Right ventricle myocardium inferior (tissue), 1 donor: ENCODE data around the gene TMC1. TPM values are rescaled to one million over a fixed set of nuclear protein-coding genes. Genes with fewer than 3 reads are reported as not detected.
"Not testable (repeated sequence)": the region's sequence is repeated elsewhere in the genome, so short reads cannot be mapped to it uniquely, and the experiment has no call there.

Experiments
- ATAC-seq: fragments of 200-7000 bp; cut with Tn5 transposase; one replicate; pipeline ENCODE4 v1.9.1; 2020; ENCODE audit warnings: mild to moderate bottlenecking, moderate library complexity
- DNase-seq: peaks from one replicate; pipeline ENCODE4 v3.0.0; 2021; ENCODE audit errors: missing footprints
- intact Hi-C: fragments of 100-400 bp; cut with DNase I; formaldehyde crosslinking; loops from one replicate; pipeline ENCODE4 v1.11.0; 2022
- long read RNA-seq: library from polyadenylated mRNA; unstranded; transcript quantifications from one replicate; pipeline ENCODE4 v2.0.0, GENCODE V29; 2021
- total RNA-seq: library from RNA; stranded (reverse); fragmentation: NEBNext Ultra II Directional; extraction: Animal tissue kit (Norgen Biotek cat#: 25700); gene quantifications from one replicate; pipeline ENCODE4 v1.2.1, GENCODE V29; 2021
- donor health status: DM: no; HTN: yes; CAD: no; lungs with severe emphysema.

Gene TMC1
- not detected for total RNA-seq
- long read RNA-seq: 0 reads

DNA sequence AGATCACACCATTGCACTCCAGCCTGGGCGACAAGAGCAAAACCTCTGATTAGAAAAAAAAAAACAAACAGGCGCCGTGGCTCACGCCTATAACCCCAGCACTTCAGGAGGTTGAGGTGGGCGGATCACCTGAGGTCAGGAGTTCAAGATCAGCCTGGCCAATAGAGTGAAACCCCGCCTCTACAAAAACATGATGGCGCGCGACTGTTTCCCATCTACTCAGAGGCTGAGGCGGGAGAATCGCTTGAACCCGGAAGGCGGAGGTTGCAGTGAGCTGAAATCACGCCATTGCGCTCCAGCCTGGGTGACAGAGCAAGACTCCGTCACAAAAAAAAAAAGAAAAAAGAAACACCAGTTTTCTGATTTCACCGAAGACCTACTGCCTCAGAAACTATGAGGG lies at the start of gene TMC1:
Gene TMC1 (plus strand): TSS at position 193 of the 400 bp plus-strand sequence. CDS start 127,041 bp downstream, outside the sequence.
- ATAC-seq, DNase-seq, intact Hi-C loops: not testable (repeated sequence)

- ATAC-seq (no peak), DNase-seq (no peak)
- intact Hi-C loops: no loop called here
Observed at GRCh38 chr9:72473474-72474261, 47.7 kb upstream of the TMC1 start.

GRCh38 chr9:72474676-72475075 lies 46.7 kb upstream of the TMC1 start:
- DNase-seq: no peak
- intact Hi-C loops: no loop called here
- ATAC-seq: no peak

- intact Hi-C loops: no loop called here
- DNase-seq (no peak), ATAC-seq (no peak)
Observed at GRCh38 chr9:72476100-72476499, 45.3 kb upstream of the TMC1 start.

DNA sequence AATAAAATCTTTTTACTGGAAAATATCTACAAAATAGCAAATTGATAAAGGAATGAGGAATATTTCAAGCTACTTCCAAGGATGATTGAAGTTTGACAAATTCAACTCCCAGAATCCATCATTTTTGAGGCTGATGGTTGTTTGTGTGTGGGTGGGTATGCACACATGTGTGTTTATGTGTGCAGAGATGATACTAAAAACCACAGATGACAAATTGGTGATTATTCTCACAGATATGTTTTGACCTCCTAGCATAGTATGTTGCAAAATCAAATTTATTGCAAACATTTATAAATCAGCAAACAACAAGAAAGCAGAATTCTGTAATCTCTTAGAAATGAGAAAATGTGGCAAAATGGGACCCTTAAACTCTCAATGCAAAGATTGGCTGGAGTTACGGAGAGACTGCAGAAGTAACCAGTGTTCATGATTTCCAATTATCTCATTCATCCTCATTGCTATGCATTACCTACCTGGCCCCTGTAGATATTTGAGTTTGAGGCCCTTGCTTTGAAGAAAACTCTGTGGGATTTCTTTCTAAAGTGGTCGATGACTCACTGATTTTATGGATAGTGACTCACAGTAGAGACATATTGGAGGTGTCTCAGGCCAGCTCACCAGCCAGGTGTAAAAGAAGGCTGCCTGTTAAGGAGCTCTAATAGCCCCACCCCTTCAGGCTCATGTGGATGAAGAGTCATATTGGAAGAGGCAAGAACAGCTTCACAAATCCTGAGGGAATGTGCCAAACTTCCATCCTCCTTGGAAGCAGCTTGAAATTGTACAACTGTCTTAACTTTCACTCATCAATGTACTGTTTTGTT lies 44.6 kb upstream of the TMC1 start:
- ATAC-seq: no peak
- intact Hi-C loops: no loop called here
- DNase-seq: no peak

- no peak for DNase-seq
- peak; percentile 31 for ATAC-seq
- intact Hi-C loops: no loop called here
Observed at GRCh38 chr9:72477930-72478518, 43.4 kb upstream of the TMC1 start.

GRCh38 chr9:72478966-72479365 lies 42.4 kb upstream of the TMC1 start:
- ATAC-seq (no peak), DNase-seq (no peak)
- intact Hi-C loops: no loop called here

GRCh38 chr9:72480261-72480660 lies 41.1 kb upstream of the TMC1 start:
- ATAC-seq, intact Hi-C loops, DNase-seq: not testable (repeated sequence)

DNA sequence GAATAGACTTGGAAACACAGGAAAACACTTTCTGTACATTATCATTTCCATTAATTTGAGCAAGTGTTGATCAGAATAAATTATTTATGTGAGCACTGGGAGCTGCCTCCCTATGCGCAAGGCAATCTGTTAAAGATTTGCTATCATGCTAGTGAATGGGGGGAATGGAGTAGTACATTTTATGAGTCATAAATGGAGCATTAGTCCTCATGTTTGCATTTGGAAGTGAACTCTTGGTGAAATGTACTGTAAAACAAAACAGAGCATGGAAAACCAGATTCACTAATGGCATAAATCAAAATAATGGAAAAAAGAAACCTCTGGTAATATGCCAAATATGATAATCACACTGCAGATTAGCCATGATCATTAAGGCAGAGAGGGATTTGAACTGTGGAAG lies 40.5 kb upstream of the TMC1 start:
- intact Hi-C loops: no loop called here
- no peak for DNase-seq
- no peak for ATAC-seq

GRCh38 chr9:72485821-72486593 lies 35.4 kb upstream of the TMC1 start:
- ATAC-seq (no peak), DNase-seq (no peak)
- intact Hi-C loops: no loop called here

- DNase-seq: no peak
- ATAC-seq: no peak
- intact Hi-C loops: no loop called here
Observed at GRCh38 chr9:72486594-72486955, 34.8 kb upstream of the TMC1 start.

- intact Hi-C loops, ATAC-seq: not testable (repeated sequence)
Observed at GRCh38 chr9:72487665-72488064, 33.7 kb upstream of the TMC1 start.

GRCh38 chr9:72489986-72490385 lies 31.4 kb upstream of the TMC1 start:
- no peak for ATAC-seq
- intact Hi-C loops: no loop called here

More at GRCh38 chr9:72487665-72488064, 33.7 kb upstream of the TMC1 start:
- not testable (repeated sequence) for DNase-seq

DNA sequence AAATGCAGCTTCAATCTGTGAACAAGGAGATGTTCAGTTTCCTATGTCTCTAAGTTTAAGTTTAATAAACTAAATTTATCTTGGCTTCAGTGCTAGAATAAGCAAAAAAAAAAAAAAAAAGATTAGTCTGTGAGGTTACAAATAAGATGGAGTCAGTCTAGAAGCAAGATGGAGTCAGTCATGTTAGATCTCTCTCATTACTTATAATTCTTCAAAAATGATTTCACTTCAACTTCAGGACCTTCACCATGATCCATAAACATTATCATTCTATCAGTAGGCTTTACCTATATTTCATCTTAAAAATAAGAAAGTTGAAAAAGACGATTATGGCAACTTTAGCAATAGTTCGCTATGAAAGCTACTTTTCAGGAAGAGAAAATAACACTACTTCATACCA lies 30.2 kb upstream of the TMC1 start:
- DNase-seq (no peak), ATAC-seq (no peak)
- intact Hi-C loops: no loop called here

More at GRCh38 chr9:72489986-72490385, 31.4 kb upstream of the TMC1 start:
- no peak for DNase-seq

DNA sequence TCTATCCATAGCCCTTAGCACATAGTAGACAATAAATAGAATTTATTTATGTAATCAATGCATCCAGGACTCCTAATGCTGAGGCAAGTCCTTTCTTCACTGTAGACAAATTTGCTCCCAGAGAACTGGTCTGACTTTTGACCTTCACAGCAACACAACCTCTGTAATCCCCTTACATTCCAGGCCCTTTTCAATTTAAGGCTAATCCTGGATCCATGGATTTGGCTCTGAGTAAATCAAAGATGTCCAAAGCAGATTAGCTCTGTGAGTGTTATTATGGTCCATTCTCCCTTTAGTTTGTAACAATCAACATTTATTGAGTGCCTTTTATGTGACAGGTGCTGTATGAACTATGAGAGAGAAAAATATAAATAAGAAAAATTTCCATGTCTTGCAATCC lies 27.4 kb upstream of the TMC1 start:
- intact Hi-C loops: no loop called here
- no peak for DNase-seq
- ATAC-seq: no peak

DNA sequence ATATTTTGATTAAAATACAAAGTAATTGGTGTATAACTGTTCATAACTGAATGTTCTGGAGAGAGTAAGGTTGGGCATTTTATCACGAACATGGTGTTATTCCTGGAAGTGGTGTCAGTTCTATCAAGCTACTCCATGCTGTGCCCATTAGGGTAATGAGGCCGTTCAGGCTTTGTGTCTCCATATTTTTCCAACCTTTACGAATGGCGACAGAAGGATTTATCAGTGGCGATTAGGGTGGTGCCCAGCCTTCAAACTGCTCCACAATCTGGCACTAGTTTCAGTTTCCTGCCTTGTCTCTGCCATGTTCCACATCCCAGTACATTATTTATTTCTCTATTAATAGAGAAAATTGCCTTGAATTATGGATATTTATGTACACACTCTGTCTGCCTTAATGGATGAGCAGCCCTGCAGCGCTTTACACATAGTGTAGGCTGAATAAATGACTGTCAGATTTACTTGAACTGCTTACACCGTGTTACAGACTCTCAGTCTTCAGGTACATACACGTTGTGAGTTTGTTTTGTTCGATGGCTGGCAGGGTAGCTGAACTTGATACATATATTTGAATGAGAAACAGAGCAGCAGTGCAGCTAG lies 23.9 kb upstream of the TMC1 start:
- intact Hi-C loops: no loop called here
- ATAC-seq (no peak), DNase-seq (no peak)

DNA sequence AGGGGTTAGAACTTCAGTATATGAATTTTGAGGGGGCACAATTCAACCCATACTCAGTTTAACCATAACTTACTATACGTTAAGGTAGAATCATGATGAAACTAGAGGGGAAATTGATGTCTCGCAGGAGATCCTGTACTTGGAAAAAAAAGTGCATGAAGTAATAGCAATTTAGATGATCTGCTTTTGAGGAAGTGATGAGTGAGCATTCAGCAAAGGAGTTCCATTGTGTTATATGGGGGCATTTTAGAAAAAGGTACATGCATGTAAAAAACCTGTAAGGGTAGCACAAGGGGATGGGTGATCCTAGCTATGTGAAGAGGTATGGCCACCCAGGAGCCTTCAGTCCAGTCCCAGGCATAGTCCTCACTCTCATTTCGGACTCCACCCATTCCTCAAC lies 14.8 kb upstream of the TMC1 start:
- intact Hi-C loops: no loop called here
- ATAC-seq (no peak), DNase-seq (no peak)

DNA sequence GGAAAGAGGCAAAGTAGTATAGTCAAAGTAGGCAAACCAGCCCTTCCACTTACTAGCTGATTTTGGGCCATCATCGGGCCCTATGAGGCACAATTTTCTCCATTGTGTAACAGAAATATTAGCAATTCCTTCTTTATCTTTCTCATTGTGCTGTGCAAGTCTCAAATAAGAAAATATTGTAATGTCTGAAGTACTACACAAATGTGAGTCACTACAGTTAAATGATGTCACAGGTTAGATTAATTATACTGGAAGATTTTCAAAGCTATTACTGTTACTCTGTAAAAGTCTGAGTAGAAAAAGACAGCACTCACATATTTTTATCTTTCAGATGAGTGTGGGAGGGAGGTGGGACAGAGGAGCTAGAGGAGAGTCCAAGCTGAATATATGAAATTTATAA lies 12.4 kb upstream of the TMC1 start:
- ATAC-seq: no peak
- DNase-seq: no peak
- intact Hi-C loops: no loop called here

DNA sequence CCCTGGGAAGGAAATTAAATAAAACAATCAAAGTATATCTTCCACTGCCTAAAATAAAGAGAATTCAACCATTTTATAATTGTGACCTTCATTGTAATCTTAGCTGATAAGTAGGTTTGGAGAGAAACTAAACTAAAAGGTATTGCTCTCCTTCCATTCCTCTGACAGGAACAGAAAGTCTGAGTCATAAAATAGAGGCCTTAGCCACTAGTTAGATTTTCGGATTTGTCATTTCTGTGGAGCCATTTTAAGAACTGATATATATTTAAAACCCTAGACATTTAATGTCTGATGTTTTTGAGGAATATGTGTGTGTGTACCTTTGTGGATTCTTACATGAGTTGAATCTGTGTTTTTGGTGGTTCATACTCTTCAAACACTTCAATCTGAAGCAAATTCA lies 11.8 kb upstream of the TMC1 start:
- intact Hi-C loops: no loop called here
- no peak for ATAC-seq
- DNase-seq: no peak
